ENCODE data around the gene RHBG.

RHBG gene

DNA sequence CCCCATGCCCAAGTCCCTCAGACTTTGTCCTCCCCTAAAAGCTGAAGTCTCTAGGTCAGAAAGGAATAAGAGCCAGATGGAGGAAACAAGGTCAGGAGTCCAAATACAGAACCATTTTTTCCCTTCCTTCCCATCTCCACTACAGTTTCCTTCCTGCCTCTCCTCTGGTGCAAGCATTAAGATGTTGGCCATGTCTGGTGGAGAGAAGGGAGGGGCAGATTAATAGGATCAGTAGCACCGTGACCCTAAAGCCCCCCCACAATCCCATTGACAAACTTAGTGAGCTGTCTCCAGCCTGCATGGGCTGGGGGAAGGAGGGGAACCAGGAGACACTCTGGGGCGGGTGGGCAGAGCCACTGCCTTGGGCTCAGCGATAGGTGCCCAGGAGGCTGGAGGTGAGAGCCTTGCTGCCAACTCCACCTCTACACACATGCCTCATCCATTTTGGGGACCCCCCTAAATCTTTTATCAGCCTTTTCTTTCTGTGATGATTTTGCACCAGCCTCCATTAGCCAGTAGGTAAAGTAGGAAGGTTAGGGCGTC is 59.8 kb downstream of the RHBG start:
- no peak for DNase-seq

- no peak for DNase-seq
Measured at GRCh38 chr1:156429313-156430060, 60.5 kb downstream of the RHBG start.

- DNase-seq: no peak
Measured at GRCh38 chr1:156430303-156430702, 61.3 kb downstream of the RHBG start.

GRCh38 chr1:156430866-156431265 is 61.9 kb downstream of the RHBG start:
- DNase-seq: no peak

DNA sequence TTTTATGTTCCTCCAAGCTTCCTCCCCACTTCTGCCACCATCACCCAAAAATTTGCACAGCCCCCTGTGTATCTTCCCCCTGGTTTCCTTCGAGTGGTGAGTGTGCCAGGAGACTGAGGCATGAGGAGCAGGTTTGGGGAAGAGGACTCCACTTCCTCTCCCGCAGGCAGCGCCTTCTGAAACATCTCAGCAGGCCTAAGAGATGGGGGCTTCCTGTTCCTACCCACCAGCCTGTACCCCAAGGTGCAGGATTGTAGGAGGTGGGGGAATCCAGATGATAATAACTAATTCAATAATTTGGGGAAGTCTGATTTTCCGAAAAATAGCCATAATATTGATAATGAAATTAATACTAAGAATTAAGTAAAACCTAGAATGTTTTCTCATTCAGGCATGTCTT is 62.4 kb downstream of the RHBG start:
- no peak for DNase-seq

GRCh38 chr1:156431769-156432668 is 63.0 kb downstream of the RHBG start:
- no peak for DNase-seq

DNA sequence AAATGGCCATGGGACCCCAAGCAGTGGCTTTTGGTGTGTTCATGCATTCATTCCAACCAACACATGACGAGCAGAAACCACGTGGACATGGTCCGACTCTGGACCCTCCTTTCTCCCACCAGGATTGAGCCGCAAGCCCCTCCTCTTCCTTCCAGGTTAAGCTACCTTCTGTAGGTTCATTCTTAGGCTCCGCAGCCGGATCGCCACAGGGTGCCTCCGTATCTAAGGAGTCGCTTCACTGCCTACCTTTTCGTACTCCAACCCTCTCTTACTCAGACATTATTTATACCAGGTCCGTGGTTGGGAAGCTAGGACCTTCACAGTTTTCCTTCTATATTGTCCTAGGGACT is 63.6 kb downstream of the RHBG start:
- DNase-seq: no peak

- no peak for DNase-seq
Measured at GRCh38 chr1:156433032-156433431, 64.0 kb downstream of the RHBG start.

DNA sequence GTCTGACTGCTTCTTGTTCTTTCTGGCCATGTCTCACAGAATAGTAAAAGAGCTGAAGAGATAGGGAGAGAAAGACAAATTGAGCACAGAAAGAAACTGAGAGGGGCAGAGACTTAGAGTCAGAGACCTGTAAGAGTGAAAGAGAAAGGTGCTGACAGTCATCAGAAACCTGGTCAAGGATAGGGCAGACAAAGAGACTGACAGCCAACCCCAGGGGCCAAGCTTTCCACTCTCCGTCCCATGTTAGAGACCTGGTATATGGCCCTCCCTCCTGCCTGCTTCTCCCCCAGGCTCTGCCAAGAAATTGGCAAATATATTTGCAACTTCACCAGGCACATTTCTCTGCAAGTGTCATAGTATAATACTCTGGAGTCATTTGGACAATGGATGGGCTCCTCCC is 64.6 kb downstream of the RHBG start:
- no peak for DNase-seq

Measured in CD4-positive, alpha-beta T cell treated with Interleukin-17A for 1 hour (primary cell).